SK-N-SH treated with all-trans-retinoic acid at 6 μM for 48 hours (cell line): ENCODE results near the gene TSEN2.

ENCODE experiments used
- ATAC-seq: fragments of 200-7000 bp; cut with Tn5 transposase; 3 replicates; pipeline ENCODE4 v1.9.1; 2020; ENCODE audit warnings: mild to moderate bottlenecking, moderate library complexity
- ARNTL ChIP-seq: fragments of 450-650 bp; formaldehyde crosslinking; IDR thresholded peaks from 2 replicates; pipeline ENCODE4 v1.5.0; 2020; ENCODE audit warnings: low read depth, mild to moderate bottlenecking, moderate library complexity, borderline replicate concordance
- BACH2 ChIP-seq: fragments of 250-450 bp; sonication (Bioruptor Pico); IDR thresholded peaks from 2 replicates; pipeline ENCODE4 v1.9.0; 2021; ENCODE audit warnings: mild to moderate bottlenecking, borderline replicate concordance
- CSRNP3 ChIP-seq: fragments of 250-450 bp; sonication (Bioruptor Pico); IDR thresholded peaks from 2 replicates; pipeline ENCODE4 v1.5.1; 2021; ENCODE audit warnings: mild to moderate bottlenecking, moderate library complexity
- ESRRG ChIP-seq: fragments of 250-450 bp; sonication (Bioruptor Pico); IDR thresholded peaks from 2 replicates; pipeline ENCODE4 v1.6.1; 2021; ENCODE audit warnings: mild to moderate bottlenecking
- ISL1 ChIP-seq: fragments of 250-450 bp; sonication (Bioruptor Pico); IDR thresholded peaks from 2 replicates; pipeline ENCODE4 v2.1.2; 2022; ENCODE audit warnings: mild to moderate bottlenecking, moderate library complexity
- POU6F1 ChIP-seq: fragments of 250-450 bp; sonication (Bioruptor Pico); IDR thresholded peaks from 2 replicates; pipeline ENCODE4 v1.8.0; 2021; ENCODE audit warnings: low read depth, mild to moderate bottlenecking, moderate library complexity, borderline replicate concordance
- PPARA ChIP-seq: fragments of 250-450 bp; sonication (Bioruptor Pico); IDR thresholded peaks from 2 replicates; pipeline ENCODE4 v1.5.0; 2020; ENCODE audit warnings: mild to moderate bottlenecking, borderline replicate concordance
- SNAI2 ChIP-seq: fragments of 250-450 bp; sonication (Bioruptor Pico); IDR thresholded peaks from 2 replicates; pipeline ENCODE4 v1.5.0; 2020; ENCODE audit warnings: mild to moderate bottlenecking, moderate library complexity
- TCF4 ChIP-seq: fragments of 250-450 bp; sonication (Bioruptor Pico); IDR thresholded peaks from 2 replicates; pipeline ENCODE4 v1.8.0; 2021; ENCODE audit warnings: mild to moderate bottlenecking, moderate library complexity, borderline replicate concordance
- TOX ChIP-seq: fragments of 250-450 bp; sonication (Bioruptor Pico); IDR thresholded peaks from 2 replicates; pipeline ENCODE4 v1.8.0; 2021; ENCODE audit warnings: mild to moderate bottlenecking, moderate library complexity, borderline replicate concordance
- ZC3H10 ChIP-seq: fragments of 250-450 bp; sonication (Bioruptor Pico); IDR thresholded peaks from 2 replicates; pipeline ENCODE4 v1.5.1; 2021; ENCODE audit warnings: mild to moderate bottlenecking, moderate library complexity
- ZFP3 ChIP-seq: fragments of 250-450 bp; sonication (Bioruptor Pico); IDR thresholded peaks from 2 replicates; pipeline ENCODE4 v1.5.0; 2020; ENCODE audit warnings: mild to moderate bottlenecking, moderate library complexity
- ZFP30 ChIP-seq: fragments of 450-650 bp; formaldehyde crosslinking; IDR thresholded peaks from 2 replicates; pipeline ENCODE4 v1.5.0; 2022; ENCODE audit warnings: mild to moderate bottlenecking, moderate library complexity
- ZNF565 ChIP-seq: fragments of 450-650 bp; formaldehyde crosslinking; conservative IDR thresholded peaks from 2 replicates; pipeline ENCODE4 v1.5.0; 2020; ENCODE audit warnings: low read depth, mild to moderate bottlenecking, moderate library complexity
- ZNF70 ChIP-seq: fragments of 450-650 bp; formaldehyde crosslinking; IDR thresholded peaks from 2 replicates; pipeline ENCODE4 v1.5.0; 2020; ENCODE audit warnings: mild to moderate bottlenecking, moderate library complexity
- ZNF8 ChIP-seq: fragments of 450-650 bp; formaldehyde crosslinking; IDR thresholded peaks from 2 replicates; pipeline ENCODE4 v1.5.0; 2020; ENCODE audit warnings: mild to moderate bottlenecking, moderate library complexity
- TF ChIP-seq, protein P1 (sequence below): fragments of 250-450 bp; sonication (Bioruptor Pico); IDR thresholded peaks from 2 replicates; pipeline ENCODE4 v1.5.1; 2020; ENCODE audit warnings: low read depth, mild to moderate bottlenecking, moderate library complexity
- TF ChIP-seq, protein P2 (sequence below): fragments of 250-450 bp; sonication (Bioruptor Pico); IDR thresholded peaks from 2 replicates; pipeline ENCODE4 v1.8.0; 2020; ENCODE audit warnings: mild to moderate bottlenecking, moderate library complexity, borderline replicate concordance

The TSEN2 gene

DNA sequence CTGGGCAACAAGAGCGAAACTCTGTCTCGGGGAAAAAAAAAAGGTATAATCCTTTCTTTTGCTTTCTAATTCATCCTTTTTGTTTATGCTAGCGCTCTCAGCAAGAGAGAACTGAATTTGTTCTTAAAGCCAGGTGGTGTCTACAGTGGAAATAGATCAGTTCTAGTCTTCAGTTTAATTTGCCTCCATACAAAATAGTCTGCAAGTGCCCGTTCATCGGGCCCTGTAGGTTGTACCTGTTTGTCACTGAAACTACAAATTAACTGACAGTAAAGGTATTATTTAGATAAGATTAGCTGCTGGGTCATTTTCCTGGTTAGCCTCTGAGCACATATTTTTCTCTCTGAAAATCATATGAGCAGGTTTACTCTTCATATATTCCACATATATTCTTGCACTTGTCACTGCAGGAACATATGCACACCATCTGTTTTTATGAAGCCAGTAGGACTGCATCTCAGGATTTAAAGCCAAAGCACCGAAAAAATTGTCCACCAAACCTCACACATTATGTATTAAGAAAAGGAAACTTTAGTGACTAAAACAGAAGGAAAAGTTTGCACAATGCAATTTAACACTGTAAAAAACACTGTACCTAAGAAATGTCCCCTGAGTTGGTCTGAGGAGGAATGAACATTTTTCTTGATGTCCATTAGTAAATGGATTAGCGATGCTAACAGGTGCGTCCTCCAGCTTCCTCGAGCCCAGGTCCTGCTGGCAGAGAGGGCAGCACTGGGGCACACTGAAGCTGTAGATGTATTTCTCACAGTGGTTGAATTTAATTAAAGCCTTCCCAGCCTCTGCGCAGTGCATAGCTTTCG lies 60.6 kb downstream of the TSEN2 start (continued):
- TF ChIP-seq POU6F1 (CRISPR knock-in tag) = no peak
- TF ChIP-seq ISL1 = no peak
- no peak for TF ChIP-seq BACH2
- TF ChIP-seq ARNTL (CRISPR knock-in tag) = no peak
- TF ChIP-seq, protein P1, sequence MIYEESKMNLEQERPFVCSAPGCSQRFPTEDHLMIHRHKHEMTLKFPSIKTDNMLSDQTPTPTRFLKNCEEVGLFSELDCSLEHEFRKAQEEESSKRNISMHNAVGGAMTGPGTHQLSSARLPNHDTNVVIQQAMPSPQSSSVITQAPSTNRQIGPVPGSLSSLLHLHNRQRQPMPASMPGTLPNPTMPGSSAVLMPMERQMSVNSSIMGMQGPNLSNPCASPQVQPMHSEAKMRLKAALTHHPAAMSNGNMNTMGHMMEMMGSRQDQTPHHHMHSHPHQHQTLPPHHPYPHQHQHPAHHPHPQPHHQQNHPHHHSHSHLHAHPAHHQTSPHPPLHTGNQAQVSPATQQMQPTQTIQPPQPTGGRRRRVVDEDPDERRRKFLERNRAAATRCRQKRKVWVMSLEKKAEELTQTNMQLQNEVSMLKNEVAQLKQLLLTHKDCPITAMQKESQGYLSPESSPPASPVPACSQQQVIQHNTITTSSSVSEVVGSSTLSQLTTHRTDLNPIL (CRISPR knock-in tag) = no peak

DNA sequence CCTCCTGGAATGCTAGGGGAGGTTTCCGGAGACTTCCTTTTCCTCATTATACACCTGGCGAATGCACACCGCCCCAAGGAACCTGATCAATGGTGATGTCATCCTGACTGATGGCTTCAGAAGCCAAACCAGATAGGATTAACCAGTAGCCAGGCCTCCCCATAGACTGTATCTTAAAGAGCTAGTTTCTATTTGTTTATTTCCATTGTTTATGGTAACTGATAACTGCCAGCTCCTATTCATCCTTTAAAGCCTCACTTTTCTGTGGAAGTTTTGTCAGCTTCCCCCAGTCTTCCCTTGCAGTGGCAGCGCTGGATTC lies 61.2 kb downstream of the TSEN2 start, which contains the start of gene MKRN2OS:
Gene MKRN2OS, minus strand, starts transcription at position 27 of the 319 bp plus-strand sequence. CDS start 35 bp downstream, outside the sequence.
- peak; percentile 45; the same call in 2 of the 3 replicates for ATAC-seq
- no peak for TF ChIP-seq ZFP30 (CRISPR knock-in tag)
- TF ChIP-seq ZFP3 = peak; percentile 90
- no peak for TF ChIP-seq ISL1
- TF ChIP-seq ZC3H10 (CRISPR knock-in tag) = no peak
- TF ChIP-seq BACH2 = no peak
- TF ChIP-seq ARNTL (CRISPR knock-in tag) = no peak
- no peak for TF ChIP-seq POU6F1 (CRISPR knock-in tag)

GRCh38 chr3:12549971-12550760 lies 65.9 kb downstream of the TSEN2 start:
- TF ChIP-seq ZNF565 (CRISPR knock-in tag) = no peak
- no peak for TF ChIP-seq ZFP3
- no peak for TF ChIP-seq ZFP30 (CRISPR knock-in tag)
- TF ChIP-seq BACH2 = no peak
- TF ChIP-seq, protein P1 (CRISPR knock-in tag) = no peak
- TF ChIP-seq ISL1 = no peak
- TF ChIP-seq ZC3H10 (CRISPR knock-in tag) = no peak
- TF ChIP-seq, protein P2, sequence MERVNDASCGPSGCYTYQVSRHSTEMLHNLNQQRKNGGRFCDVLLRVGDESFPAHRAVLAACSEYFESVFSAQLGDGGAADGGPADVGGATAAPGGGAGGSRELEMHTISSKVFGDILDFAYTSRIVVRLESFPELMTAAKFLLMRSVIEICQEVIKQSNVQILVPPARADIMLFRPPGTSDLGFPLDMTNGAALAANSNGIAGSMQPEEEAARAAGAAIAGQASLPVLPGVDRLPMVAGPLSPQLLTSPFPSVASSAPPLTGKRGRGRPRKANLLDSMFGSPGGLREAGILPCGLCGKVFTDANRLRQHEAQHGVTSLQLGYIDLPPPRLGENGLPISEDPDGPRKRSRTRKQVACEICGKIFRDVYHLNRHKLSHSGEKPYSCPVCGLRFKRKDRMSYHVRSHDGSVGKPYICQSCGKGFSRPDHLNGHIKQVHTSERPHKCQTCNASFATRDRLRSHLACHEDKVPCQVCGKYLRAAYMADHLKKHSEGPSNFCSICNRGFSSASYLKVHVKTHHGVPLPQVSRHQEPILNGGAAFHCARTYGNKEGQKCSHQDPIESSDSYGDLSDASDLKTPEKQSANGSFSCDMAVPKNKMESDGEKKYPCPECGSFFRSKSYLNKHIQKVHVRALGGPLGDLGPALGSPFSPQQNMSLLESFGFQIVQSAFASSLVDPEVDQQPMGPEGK (CRISPR knock-in tag) = no peak
- no peak for TF ChIP-seq SNAI2 (CRISPR knock-in tag)
- TF ChIP-seq POU6F1 (CRISPR knock-in tag) = no peak
- TF ChIP-seq TCF4 (CRISPR knock-in tag) = no peak
- no peak for TF ChIP-seq ZNF8 (CRISPR knock-in tag)
- TF ChIP-seq ZNF70 (CRISPR knock-in tag) = no peak
- no peak for TF ChIP-seq ESRRG
- no peak for TF ChIP-seq TOX (CRISPR knock-in tag)
- TF ChIP-seq PPARA = no peak
- TF ChIP-seq CSRNP3 (CRISPR knock-in tag) = no peak
- no peak for ATAC-seq
